GM18907 (cell line): ENCODE measurements around the gene PYROXD2.
A peak's percentile ranks its signal among the peaks of the same experiment; 100 is the strongest.
"Not testable (repeated sequence)": the region's sequence is repeated elsewhere in the genome, so short reads cannot be mapped to it uniquely, and the experiment has no call there.

Source experiments
- ATAC-seq: cut with Tn5 transposase; IDR thresholded peaks from one replicate; pipeline ENCODE4 v1.9.1; 2021; ENCODE audit warnings: mild to moderate bottlenecking, moderate library complexity; ENCODE audit not compliant: unreplicated experiment

Gene PYROXD2

GRCh38 chr10:98370831-98371820 is 43.9 kb downstream of the PYROXD2 start:
- ATAC-seq = no peak

- no peak for ATAC-seq
Observed at GRCh38 chr10:98369801-98370200, 45.2 kb downstream of the PYROXD2 start.

- no peak for ATAC-seq
Observed at GRCh38 chr10:98368644-98369043, 46.3 kb downstream of the PYROXD2 start.

- no peak for ATAC-seq
Observed at GRCh38 chr10:98367604-98368451, 47.2 kb downstream of the PYROXD2 start.

GRCh38 chr10:98366062-98366530 is 48.9 kb downstream of the PYROXD2 start:
- no peak for ATAC-seq

- no peak for ATAC-seq
Observed at GRCh38 chr10:98365406-98366061, 49.4 kb downstream of the PYROXD2 start.

GRCh38 chr10:98364432-98365102 is 50.4 kb downstream of the PYROXD2 start:
- no peak for ATAC-seq

- no peak for ATAC-seq
Observed at GRCh38 chr10:98363220-98363619, 51.8 kb downstream of the PYROXD2 start.

- peak; percentile 97 for ATAC-seq
Observed at GRCh38 chr10:98361131-98362025, 53.6 kb downstream of the PYROXD2 start.

- ATAC-seq = no peak
Observed at GRCh38 chr10:98357194-98357822, 57.7 kb downstream of the PYROXD2 start.

GRCh38 chr10:98354491-98354890 is 60.5 kb downstream of the PYROXD2 start:
- ATAC-seq = no peak

- ATAC-seq = no peak
Observed at GRCh38 chr10:98353170-98353569, 61.8 kb downstream of the PYROXD2 start.

- ATAC-seq = no peak
Observed at GRCh38 chr10:98351831-98352402, 63.1 kb downstream of the PYROXD2 start.

- peak; percentile 69 for ATAC-seq
Observed at GRCh38 chr10:98349508-98349922, 65.5 kb downstream of the PYROXD2 start.

- ATAC-seq = no peak
Observed at GRCh38 chr10:98346847-98347246, 68.1 kb downstream of the PYROXD2 start.

GRCh38 chr10:98344589-98345038 is 70.4 kb downstream of the PYROXD2 start:
- no peak for ATAC-seq

- ATAC-seq = not testable (repeated sequence)
Observed at GRCh38 chr10:98341701-98342100, 73.3 kb downstream of the PYROXD2 start.

- ATAC-seq = no peak
Observed at GRCh38 chr10:98340940-98341310, 74.1 kb downstream of the PYROXD2 start.
